HG03378 (cell line): ENCODE measurements around the gene KSR2.
"Not testable (repeated sequence)": the region's sequence is repeated elsewhere in the genome, so short reads cannot be mapped to it uniquely, and the experiment has no call there.

Experiments
- ATAC-seq: cut with Tn5 transposase; IDR thresholded peaks from one replicate; pipeline ENCODE4 v1.9.1; 2021; ENCODE audit warnings: mild to moderate bottlenecking, moderate library complexity; ENCODE audit not compliant: unreplicated experiment

The KSR2 gene

GRCh38 chr12:117860787-117861290 is 108.0 kb downstream of the KSR2 start:
- ATAC-seq, result not testable (repeated sequence)

- no peak for ATAC-seq
These were observed 108.7 kb downstream of the KSR2 start for GRCh38 chr12:117860111-117860510.

- ATAC-seq, result no peak
These were observed 110.9 kb downstream of the KSR2 start for GRCh38 chr12:117857632-117858612.

GRCh38 chr12:117857139-117857538 is 111.7 kb downstream of the KSR2 start:
- not testable (repeated sequence) for ATAC-seq

- ATAC-seq, result no peak
These were observed 113.6 kb downstream of the KSR2 start for GRCh38 chr12:117855165-117855564.

- ATAC-seq, result no peak
These were observed 114.3 kb downstream of the KSR2 start for GRCh38 chr12:117854339-117855012.

- ATAC-seq, result no peak
These were observed 115.2 kb downstream of the KSR2 start for GRCh38 chr12:117853600-117853999.

- no peak for ATAC-seq
These were observed 118.7 kb downstream of the KSR2 start for GRCh38 chr12:117850048-117850447.

GRCh38 chr12:117847371-117847770 is 121.4 kb downstream of the KSR2 start:
- no peak for ATAC-seq

- no peak for ATAC-seq
These were observed 123.4 kb downstream of the KSR2 start for GRCh38 chr12:117845271-117845904.

GRCh38 chr12:117844114-117844830 is 124.5 kb downstream of the KSR2 start:
- no peak for ATAC-seq

GRCh38 chr12:117842630-117843029 is 126.2 kb downstream of the KSR2 start:
- no peak for ATAC-seq

GRCh38 chr12:117842220-117842619 is 126.6 kb downstream of the KSR2 start:
- no peak for ATAC-seq

- ATAC-seq, result no peak
These were observed 131.1 kb downstream of the KSR2 start for GRCh38 chr12:117837737-117838050.

GRCh38 chr12:117836999-117837736 is 131.6 kb downstream of the KSR2 start:
- no peak for ATAC-seq

- no peak for ATAC-seq
These were observed 132.3 kb downstream of the KSR2 start for GRCh38 chr12:117836476-117836875.

- ATAC-seq, result no peak
These were observed 133.6 kb downstream of the KSR2 start for GRCh38 chr12:117835156-117835555.

GRCh38 chr12:117832459-117833457 is 136.0 kb downstream of the KSR2 start:
- ATAC-seq, result no peak

GRCh38 chr12:117830471-117830870 is 138.3 kb downstream of the KSR2 start:
- ATAC-seq, result no peak
